Measurements from ENCODE around the gene REPS2.

REPS2 gene

DNA sequence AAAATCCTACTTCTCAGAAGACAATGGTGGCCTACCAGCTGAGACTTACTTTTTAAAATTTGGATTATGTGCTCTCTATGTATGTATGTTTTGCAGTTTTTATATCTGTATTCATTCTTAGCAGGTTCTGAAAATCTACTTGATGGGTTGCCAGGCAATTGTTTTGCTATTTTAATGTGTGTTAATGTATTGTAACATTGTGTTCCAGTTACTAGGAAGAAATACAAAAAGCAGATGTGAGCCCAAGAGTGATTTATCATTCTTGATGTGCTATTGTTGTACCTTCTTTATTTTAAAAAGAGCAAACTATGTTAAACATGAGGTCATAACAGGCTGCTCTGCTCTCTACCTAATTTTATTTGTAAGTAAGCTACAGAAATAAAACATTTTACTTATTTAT, 81.9 kb downstream of the REPS2 start:
- H3F3A ChIP-seq (ENCODE audit: control insufficient read depth, insufficient read depth) = no peaks in the 10 kb centered on the region
- no peaks in the 10 kb centered on the region for H3K36me3 ChIP-seq (ENCODE audit: control insufficient read depth, low read length)
- H3K9me2 ChIP-seq (replicated peaks; ENCODE audit: control insufficient read depth, low read length) = no peaks in the 10 kb centered on the region
- H3K4me2 ChIP-seq (ENCODE audit: low read length) = no peak overlapping the region
- H4K20me1 ChIP-seq (ENCODE audit: control insufficient read depth, insufficient read depth, low read depth, low read length) = no peaks in the 10 kb centered on the region
- H3K27me3 ChIP-seq (ENCODE audit: control insufficient read depth, low read length) = no peaks in the 10 kb centered on the region
- no peaks in the 10 kb centered on the region for H3K9me3 ChIP-seq (ENCODE audit: control insufficient read depth, insufficient read depth, low read length)
- H3K79me2 ChIP-seq (ENCODE audit: control insufficient read depth, low read length) = no peaks in the 10 kb centered on the region
- no peak overlapping the region for H3K27ac ChIP-seq (ENCODE audit: low read depth, low read length)
- no peak overlapping the region for H3K4me3 ChIP-seq (ENCODE audit: low read length)
- H3K4me1 ChIP-seq (ENCODE audit: control insufficient read depth, low read length) = no peaks in the 10 kb centered on the region
- TF ChIP-seq, protein P1, sequence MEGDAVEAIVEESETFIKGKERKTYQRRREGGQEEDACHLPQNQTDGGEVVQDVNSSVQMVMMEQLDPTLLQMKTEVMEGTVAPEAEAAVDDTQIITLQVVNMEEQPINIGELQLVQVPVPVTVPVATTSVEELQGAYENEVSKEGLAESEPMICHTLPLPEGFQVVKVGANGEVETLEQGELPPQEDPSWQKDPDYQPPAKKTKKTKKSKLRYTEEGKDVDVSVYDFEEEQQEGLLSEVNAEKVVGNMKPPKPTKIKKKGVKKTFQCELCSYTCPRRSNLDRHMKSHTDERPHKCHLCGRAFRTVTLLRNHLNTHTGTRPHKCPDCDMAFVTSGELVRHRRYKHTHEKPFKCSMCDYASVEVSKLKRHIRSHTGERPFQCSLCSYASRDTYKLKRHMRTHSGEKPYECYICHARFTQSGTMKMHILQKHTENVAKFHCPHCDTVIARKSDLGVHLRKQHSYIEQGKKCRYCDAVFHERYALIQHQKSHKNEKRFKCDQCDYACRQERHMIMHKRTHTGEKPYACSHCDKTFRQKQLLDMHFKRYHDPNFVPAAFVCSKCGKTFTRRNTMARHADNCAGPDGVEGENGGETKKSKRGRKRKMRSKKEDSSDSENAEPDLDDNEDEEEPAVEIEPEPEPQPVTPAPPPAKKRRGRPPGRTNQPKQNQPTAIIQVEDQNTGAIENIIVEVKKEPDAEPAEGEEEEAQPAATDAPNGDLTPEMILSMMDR (IDR thresholded peaks at IDR 0.05; ENCODE audit: low read depth, low read length, poor library complexity, severe bottlenecking) = no peak
- TF ChIP-seq EZH2phosphoT487 (IDR thresholded peaks at IDR 0.05; ENCODE audit: borderline replicate concordance, low read length) = no peak

DNA sequence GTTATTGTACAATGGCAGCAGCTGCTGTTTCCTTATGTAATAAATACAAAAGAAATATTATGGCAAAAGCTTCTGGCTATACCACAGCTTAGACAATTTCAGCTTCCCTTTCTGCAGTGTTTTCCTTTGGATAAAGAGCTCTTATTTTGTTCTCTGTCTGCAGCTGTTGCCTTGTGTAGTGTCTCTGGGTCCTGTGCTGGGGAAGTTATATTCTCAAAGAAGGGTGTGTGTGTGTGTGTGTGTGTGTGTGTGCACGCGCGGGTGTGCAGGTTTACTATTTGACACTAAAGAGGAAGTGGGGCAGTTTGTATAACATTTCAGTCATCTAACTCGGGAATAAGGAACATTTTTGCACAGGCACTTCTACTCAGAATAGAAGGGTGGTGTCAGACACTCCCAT, 83.6 kb downstream of the REPS2 start:
- no peaks in the 10 kb centered on the region for H3K9me2 ChIP-seq (replicated peaks; ENCODE audit: control insufficient read depth, low read length)
- no peaks in the 10 kb centered on the region for H3K4me1 ChIP-seq (ENCODE audit: control insufficient read depth, low read length)
- no peak overlapping the region for H3K4me2 ChIP-seq (ENCODE audit: low read length)
- no peaks in the 10 kb centered on the region for H3K9me3 ChIP-seq (ENCODE audit: control insufficient read depth, insufficient read depth, low read length)
- H4K20me1 ChIP-seq (ENCODE audit: control insufficient read depth, insufficient read depth, low read depth, low read length) = no peaks in the 10 kb centered on the region
- H3K27me3 ChIP-seq (ENCODE audit: control insufficient read depth, low read length) = no peaks in the 10 kb centered on the region
- no peak overlapping the region for H3K27ac ChIP-seq (ENCODE audit: low read depth, low read length)
- no peaks in the 10 kb centered on the region for H3K79me2 ChIP-seq (ENCODE audit: control insufficient read depth, low read length)
- no peak for TF ChIP-seq EZH2phosphoT487 (IDR thresholded peaks at IDR 0.05; ENCODE audit: borderline replicate concordance, low read length)
- TF ChIP-seq, protein P1 (IDR thresholded peaks at IDR 0.05; ENCODE audit: low read depth, low read length, poor library complexity, severe bottlenecking) = no peak
- no peak overlapping the region for H3K4me3 ChIP-seq (ENCODE audit: low read length)
- H3F3A ChIP-seq (ENCODE audit: control insufficient read depth, insufficient read depth) = no peaks in the 10 kb centered on the region
- H3K36me3 ChIP-seq (ENCODE audit: control insufficient read depth, low read length) = no peaks in the 10 kb centered on the region

DNA sequence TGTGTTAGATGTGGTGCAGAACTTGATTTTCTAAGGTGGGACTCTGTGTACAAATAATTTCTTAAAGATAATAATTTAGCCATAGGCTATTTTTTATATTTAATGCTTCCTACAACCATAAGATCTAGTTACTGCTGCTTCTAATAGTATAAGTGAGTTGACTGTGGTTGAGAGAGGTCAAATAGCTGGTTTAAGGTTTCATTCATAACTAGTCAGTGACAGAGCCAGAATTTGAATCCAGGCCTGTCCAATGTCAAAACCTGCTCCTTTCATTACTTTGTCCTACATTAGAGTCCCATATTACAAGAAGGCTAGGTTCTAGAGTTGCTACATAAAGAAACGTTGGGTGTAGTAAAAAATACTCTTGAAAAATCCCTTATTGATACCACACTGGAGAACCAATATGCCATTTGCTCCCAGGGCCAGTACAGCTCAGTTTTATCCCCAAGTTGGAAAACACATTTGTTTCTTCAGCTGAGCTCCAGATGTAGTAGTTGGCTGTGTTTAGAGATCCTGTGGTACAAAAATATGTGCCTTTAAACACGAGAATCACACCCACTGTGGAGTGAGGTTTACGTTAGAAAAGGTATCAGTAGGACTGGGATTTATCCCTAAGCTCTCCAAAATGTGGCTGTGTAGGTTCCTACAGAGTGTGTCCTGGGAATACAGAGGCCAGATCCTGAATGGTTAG, 84.3 kb downstream of the REPS2 start:
- TF ChIP-seq EZH2phosphoT487 (IDR thresholded peaks at IDR 0.05; ENCODE audit: borderline replicate concordance, low read length) = no peak
- TF ChIP-seq, protein P1 (IDR thresholded peaks at IDR 0.05; ENCODE audit: low read depth, low read length, poor library complexity, severe bottlenecking) = no peak

More for the DNA sequence above, 84.3 kb downstream of the REPS2 start:
- Histone ChIP-seq H3K27ac (ENCODE audit: low read depth, low read length) (no peak overlapping the region), H3K9me3 (ENCODE audit: control insufficient read depth, insufficient read depth, low read length) (no peaks in the 10 kb centered on the region), H3K4me1 (ENCODE audit: control insufficient read depth, low read length) (no peaks in the 10 kb centered on the region), H4K20me1 (ENCODE audit: control insufficient read depth, insufficient read depth, low read depth, low read length) (no peaks in the 10 kb centered on the region), H3K27me3 (ENCODE audit: control insufficient read depth, low read length) (no peaks in the 10 kb centered on the region), H3F3A (ENCODE audit: control insufficient read depth, insufficient read depth) (no peaks in the 10 kb centered on the region), H3K4me3 (ENCODE audit: low read length) (no peak overlapping the region), H3K9me2 (replicated peaks; ENCODE audit: control insufficient read depth, low read length) (no peaks in the 10 kb centered on the region), H3K79me2 (ENCODE audit: control insufficient read depth, low read length) (no peaks in the 10 kb centered on the region), H3K4me2 (ENCODE audit: low read length) (no peak overlapping the region), H3K36me3 (ENCODE audit: control insufficient read depth, low read length) (no peaks in the 10 kb centered on the region)

Data from DOHH2 (cell line).